ENCODE measurements around the gene MTR. TPM values are rescaled to one million over a fixed set of nuclear protein-coding genes. Genes with fewer than 3 reads are reported as not detected.

The MTR gene
- polyA plus RNA-seq, 2 of the 4 experiments (the other 2 are of a cell fraction), result 6.2 to 12.7 TPM

GRCh38 chr1:236795757-236796667 is 920 bp downstream of the MTR start:
- WGBS (ENCODE audit: missing lambda C conversion rate), result 7% methylated on average over 40 of the region's 41 CpGs
- TF ChIP-seq CEBPB (IDR thresholded peaks at IDR 0.05) (0 out of 4 replicates have a peak, but pooled peaks of 1 of the 2 experiments have one; percentile 2), CHD2 (IDR thresholded peaks at IDR 0.05; ENCODE audit: low read length, partially characterized antibody) (no peak), E2F6 (IDR thresholded peaks at IDR 0.05; ENCODE audit: borderline replicate concordance, low read depth) (no peak), POLR2AphosphoS2 (conservative IDR thresholded peaks at IDR 0.05; ENCODE audit: low read length) (no peak), TFCP2L1 (CRISPR knock-in tag; IDR thresholded peaks at IDR 0.05) (no peak)
- TF ChIP-seq, protein P1, sequence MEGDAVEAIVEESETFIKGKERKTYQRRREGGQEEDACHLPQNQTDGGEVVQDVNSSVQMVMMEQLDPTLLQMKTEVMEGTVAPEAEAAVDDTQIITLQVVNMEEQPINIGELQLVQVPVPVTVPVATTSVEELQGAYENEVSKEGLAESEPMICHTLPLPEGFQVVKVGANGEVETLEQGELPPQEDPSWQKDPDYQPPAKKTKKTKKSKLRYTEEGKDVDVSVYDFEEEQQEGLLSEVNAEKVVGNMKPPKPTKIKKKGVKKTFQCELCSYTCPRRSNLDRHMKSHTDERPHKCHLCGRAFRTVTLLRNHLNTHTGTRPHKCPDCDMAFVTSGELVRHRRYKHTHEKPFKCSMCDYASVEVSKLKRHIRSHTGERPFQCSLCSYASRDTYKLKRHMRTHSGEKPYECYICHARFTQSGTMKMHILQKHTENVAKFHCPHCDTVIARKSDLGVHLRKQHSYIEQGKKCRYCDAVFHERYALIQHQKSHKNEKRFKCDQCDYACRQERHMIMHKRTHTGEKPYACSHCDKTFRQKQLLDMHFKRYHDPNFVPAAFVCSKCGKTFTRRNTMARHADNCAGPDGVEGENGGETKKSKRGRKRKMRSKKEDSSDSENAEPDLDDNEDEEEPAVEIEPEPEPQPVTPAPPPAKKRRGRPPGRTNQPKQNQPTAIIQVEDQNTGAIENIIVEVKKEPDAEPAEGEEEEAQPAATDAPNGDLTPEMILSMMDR (IDR thresholded peaks at IDR 0.05), result no peak
- ATAC-seq, result peak; percentile 44 to 52
- ChIA-PET CTCF (interaction anchor here (1.1 kb wide), 1 partner anchor 9 kb away, joined by 3 read pairs; no protein-coding TSS in a partner anchor), POLR2A (no interaction called here)
- Histone ChIP-seq H3K4me3 (peak overlapping the region; percentile 85), H3K4me1 (peaks cover 9% of the 10 kb centered on the region; the same call in 1 of the 3 replicates), H3K27ac (peak overlapping the region; percentile 82 to 97), H3K9me3 (no peaks in the 10 kb centered on the region), H3K4me2 (peak overlapping the region; percentile 87)
- no peak for DNase-seq (ENCODE audit: low read depth in 1 of 2, low spot score in 1 of 2)
- no peak for FAIRE-seq

- no peak for FAIRE-seq
- 97% methylated on average over 5 of the region's 5 CpGs for WGBS (ENCODE audit: missing lambda C conversion rate)
- ATAC-seq, result no peak
- Histone ChIP-seq H3K4me3 (no peak overlapping the region), H3K4me2 (no peak overlapping the region), H3K27ac (no peak overlapping the region), H3K9me3 (no peaks in the 10 kb centered on the region), H3K4me1 (peaks cover 9% of the 10 kb centered on the region; the same call in 1 of the 3 replicates)
- ChIA-PET POLR2A (no interaction called here), CTCF (interaction anchor here (0.6 kb wide), 2 partner anchors 52 to 747 kb away, joined by 3 to 5 read pairs; no protein-coding TSS in a partner anchor)
- no peak for TF ChIP-seq TP53 (CRISPR knock-in tag; IDR thresholded peaks at IDR 0.05)
- no peak for TF ChIP-seq MAX (IDR thresholded peaks at IDR 0.05)
- TF ChIP-seq HEYL (CRISPR knock-in tag; IDR thresholded peaks at IDR 0.05), result no peak
- TF ChIP-seq FOSB (CRISPR knock-in tag; IDR thresholded peaks at IDR 0.05), result no peak
- TF ChIP-seq KDM1A (IDR thresholded peaks at IDR 0.05; ENCODE audit: low read depth), result no peak
- no peak for TF ChIP-seq KDM5A (IDR thresholded peaks at IDR 0.05)
- TF ChIP-seq CBX8 (IDR thresholded peaks at IDR 0.05), result no peak
- TF ChIP-seq JUNB (IDR thresholded peaks at IDR 0.05), result no peak
- no peak for TF ChIP-seq ESRRA (IDR thresholded peaks at IDR 0.05; ENCODE audit: borderline replicate concordance, low read length)
- no peak for TF ChIP-seq HOXA7 (CRISPR knock-in tag; IDR thresholded peaks at IDR 0.05)
- TF ChIP-seq RNF2 (IDR thresholded peaks at IDR 0.05; ENCODE audit: borderline replicate concordance, low read depth), result no peak
- TF ChIP-seq, protein P2, sequence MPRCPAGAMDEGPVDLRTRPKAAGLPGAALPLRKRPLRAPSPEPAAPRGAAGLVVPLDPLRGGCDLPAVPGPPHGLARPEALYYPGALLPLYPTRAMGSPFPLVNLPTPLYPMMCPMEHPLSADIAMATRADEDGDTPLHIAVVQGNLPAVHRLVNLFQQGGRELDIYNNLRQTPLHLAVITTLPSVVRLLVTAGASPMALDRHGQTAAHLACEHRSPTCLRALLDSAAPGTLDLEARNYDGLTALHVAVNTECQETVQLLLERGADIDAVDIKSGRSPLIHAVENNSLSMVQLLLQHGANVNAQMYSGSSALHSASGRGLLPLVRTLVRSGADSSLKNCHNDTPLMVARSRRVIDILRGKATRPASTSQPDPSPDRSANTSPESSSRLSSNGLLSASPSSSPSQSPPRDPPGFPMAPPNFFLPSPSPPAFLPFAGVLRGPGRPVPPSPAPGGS (IDR thresholded peaks at IDR 0.05), result no peak
- no peak for TF ChIP-seq MAZ (IDR thresholded peaks at IDR 0.05; ENCODE audit: borderline replicate concordance, low read depth, low read length)
- TF ChIP-seq CHD2 (IDR thresholded peaks at IDR 0.05; ENCODE audit: low read length, partially characterized antibody), result no peak
- TF ChIP-seq, protein P3, sequence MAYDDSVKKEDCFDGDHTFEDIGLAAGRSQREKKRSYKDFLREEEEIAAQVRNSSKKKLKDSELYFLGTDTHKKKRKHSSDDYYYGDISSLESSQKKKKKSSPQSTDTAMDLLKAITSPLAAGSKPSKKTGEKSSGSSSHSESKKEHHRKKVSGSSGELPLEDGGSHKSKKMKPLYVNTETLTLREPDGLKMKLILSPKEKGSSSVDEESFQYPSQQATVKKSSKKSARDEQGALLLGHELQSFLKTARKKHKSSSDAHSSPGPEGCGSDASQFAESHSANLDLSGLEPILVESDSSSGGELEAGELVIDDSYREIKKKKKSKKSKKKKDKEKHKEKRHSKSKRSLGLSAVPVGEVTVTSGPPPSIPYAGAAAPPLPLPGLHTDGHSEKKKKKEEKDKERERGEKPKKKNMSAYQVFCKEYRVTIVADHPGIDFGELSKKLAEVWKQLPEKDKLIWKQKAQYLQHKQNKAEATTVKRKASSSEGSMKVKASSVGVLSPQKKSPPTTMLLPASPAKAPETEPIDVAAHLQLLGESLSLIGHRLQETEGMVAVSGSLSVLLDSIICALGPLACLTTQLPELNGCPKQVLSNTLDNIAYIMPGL (CRISPR knock-in tag; IDR thresholded peaks at IDR 0.05; ENCODE audit: borderline replicate concordance), result no peak
- TF ChIP-seq, protein P4, sequence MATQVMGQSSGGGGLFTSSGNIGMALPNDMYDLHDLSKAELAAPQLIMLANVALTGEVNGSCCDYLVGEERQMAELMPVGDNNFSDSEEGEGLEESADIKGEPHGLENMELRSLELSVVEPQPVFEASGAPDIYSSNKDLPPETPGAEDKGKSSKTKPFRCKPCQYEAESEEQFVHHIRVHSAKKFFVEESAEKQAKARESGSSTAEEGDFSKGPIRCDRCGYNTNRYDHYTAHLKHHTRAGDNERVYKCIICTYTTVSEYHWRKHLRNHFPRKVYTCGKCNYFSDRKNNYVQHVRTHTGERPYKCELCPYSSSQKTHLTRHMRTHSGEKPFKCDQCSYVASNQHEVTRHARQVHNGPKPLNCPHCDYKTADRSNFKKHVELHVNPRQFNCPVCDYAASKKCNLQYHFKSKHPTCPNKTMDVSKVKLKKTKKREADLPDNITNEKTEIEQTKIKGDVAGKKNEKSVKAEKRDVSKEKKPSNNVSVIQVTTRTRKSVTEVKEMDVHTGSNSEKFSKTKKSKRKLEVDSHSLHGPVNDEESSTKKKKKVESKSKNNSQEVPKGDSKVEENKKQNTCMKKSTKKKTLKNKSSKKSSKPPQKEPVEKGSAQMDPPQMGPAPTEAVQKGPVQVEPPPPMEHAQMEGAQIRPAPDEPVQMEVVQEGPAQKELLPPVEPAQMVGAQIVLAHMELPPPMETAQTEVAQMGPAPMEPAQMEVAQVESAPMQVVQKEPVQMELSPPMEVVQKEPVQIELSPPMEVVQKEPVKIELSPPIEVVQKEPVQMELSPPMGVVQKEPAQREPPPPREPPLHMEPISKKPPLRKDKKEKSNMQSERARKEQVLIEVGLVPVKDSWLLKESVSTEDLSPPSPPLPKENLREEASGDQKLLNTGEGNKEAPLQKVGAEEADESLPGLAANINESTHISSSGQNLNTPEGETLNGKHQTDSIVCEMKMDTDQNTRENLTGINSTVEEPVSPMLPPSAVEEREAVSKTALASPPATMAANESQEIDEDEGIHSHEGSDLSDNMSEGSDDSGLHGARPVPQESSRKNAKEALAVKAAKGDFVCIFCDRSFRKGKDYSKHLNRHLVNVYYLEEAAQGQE (IDR thresholded peaks at IDR 0.05), result no peak
- TF ChIP-seq NFE2L2 (conservative IDR thresholded peaks at IDR 0.05; ENCODE audit: low read length), result no peak
- no peak for DNase-seq (ENCODE audit: low read depth in 1 of 2, low spot score in 1 of 2)
Observed at GRCh38 chr1:236799001-236799400, 3.9 kb downstream of the MTR start.
